ENCODE measurements around the gene CR1.
"Not testable (repeated sequence)": the region's sequence is repeated elsewhere in the genome, so short reads cannot be mapped to it uniquely, and the experiment has no call there.

Gene CR1

GRCh38 chr1:207644852-207645634 lies 149.1 kb downstream of the CR1 start, which contains the start of gene CR1L:
Gene CR1L (plus strand): TSS chr1:207645133. CDS start chr1:207645234, 101 bp downstream.
- peak; percentile 82 for DNase-seq (ENCODE audit: low spot score)

GRCh38 chr1:207645635-207646081 lies 149.7 kb downstream of the CR1 start:
- no peak for DNase-seq (ENCODE audit: low spot score)

DNA sequence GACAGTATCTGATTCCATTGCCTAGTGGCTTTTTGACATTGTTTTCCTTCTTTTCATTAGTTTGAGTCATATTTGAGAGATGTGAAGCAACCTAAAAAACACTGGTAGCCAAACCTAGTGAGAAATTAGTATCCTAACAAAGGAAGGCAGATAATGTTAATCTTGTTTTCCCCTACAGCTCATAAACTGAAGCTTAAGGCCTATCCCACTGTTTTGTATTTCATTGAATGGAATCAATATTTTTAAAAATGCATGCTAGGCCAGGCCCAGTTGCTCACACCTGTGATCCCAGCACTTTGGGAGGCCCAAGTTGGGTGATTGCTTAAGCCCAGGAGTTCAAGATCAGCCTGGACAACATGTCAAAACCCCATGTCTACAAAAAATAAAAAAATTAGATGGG lies 150.2 kb downstream of the CR1 start:
- no peak for DNase-seq (ENCODE audit: low spot score)

GRCh38 chr1:207646944-207647579 lies 151.1 kb downstream of the CR1 start:
- DNase-seq (ENCODE audit: low spot score) = no peak

DNA sequence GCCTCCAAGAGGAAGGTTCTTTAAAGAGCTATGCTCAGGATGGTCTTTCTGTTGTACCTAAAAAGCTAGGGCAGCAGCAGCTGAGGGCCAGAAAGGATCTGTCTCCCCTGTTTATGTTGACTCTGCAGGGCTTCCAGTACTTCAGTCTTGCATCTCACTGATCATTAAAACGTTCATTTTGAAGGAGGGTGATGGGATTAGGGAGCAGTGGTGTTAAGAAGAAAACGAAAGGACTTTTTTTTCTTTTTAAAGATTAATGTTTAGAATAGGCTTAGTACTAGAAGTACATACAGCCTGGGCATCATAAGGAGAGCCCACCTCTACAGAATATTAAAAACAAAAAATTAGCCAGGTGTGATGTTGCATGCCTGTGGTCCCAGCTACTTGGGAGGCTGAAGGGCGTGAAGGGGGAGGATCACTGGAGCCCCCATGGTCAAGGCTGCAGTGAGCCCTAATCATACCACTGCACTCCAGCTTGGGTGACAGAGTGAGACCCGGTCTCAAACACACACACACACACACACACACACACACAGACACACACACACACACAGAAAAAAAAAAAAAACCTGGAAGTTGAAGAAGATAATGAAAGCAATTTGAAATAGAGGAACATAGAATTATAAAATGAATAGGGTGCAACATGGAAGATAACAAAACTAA lies 151.8 kb downstream of the CR1 start:
- DNase-seq (ENCODE audit: low spot score) = no peak

DNA sequence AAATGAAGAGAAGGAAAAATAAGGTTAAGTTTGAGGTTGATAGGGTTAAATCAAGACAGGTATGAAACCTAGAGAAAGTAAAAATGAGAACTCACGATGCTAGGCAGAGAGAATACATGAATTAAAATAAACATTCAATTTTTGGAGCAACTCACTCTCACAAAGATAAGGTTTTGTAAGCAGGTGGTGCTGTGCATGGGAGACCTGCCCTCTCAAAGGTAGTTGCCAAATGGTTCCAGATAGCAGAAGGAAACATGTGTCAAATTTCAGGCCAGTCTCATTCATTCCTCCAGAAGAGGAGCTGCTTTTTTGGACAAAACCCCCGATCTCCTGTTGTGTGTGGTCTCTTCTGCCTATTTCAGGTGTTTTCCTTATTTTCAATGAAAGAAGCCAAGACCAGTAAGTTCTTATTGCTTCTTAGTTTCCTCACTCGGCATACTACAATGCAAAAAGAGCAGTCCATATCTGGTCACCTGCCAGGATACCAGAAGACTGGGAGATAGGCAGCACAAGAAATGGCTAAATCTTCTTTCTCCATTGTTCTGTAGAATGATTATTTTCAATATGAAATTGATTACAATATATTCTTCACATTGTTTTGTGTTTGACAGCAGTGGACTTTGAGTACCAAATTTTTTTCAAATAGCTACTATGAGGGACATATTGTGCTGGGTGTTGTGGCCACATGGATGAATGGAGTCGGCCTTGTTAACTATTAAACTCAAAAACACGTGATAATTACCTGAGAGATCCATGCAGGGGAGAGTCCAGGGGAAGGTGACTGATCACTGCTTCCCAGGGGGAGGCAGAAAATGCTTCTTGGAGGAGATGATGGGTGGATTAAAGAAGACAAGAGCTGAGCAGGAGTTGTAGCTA lies 152.6 kb downstream of the CR1 start:
- no peak for DNase-seq (ENCODE audit: low spot score)

DNA sequence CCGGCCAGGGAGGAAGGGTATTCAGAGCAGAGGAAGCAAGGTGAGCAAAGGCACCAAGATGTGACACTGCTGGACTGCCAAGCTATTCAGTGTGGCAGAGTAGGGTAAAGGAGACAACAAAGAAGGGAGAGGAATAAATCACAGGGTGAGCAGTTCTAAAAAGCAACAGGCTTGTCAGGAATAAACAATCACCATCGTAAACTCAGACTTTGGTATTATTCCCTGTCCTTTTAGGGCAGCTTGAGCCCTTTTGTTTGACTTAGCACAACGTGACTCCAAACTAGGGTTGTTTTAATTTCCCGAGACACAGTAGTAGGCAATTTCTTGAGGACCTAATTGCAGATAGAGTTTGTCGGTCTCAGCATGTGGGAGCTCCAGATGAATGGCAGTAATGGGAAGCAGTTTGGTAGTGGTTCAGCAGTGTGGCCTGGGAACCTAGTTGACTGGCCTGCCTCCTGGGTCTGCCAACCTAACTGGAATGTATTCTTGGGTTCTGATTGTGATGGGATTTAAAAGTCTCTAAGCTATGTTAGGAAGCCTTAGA lies 153.3 kb downstream of the CR1 start:
- no peak for DNase-seq (ENCODE audit: low spot score)

GRCh38 chr1:207649865-207650580 lies 154.1 kb downstream of the CR1 start:
- no peak for DNase-seq (ENCODE audit: low spot score)

DNA sequence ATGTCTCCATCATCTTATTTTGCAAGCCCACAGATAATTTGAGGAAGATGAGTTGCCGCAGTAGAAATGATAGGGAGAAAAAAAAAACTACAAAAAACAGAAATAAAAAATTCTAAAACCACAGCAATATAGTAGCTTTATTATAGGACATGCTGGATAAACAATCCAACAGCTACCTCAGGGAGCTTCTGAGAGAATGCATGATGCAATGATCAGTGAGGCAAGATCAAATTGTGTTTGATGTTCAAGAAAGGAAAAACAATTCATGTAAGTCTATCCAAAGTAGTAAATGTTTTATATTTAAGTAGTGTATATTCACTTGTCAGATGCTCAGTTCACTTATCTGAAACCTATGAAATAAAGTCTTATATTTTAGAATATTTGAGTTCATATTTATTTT lies 155.6 kb downstream of the CR1 start:
- no peak for DNase-seq (ENCODE audit: low spot score)

GRCh38 chr1:207654320-207654719 lies 158.4 kb downstream of the CR1 start:
- no peak for DNase-seq (ENCODE audit: low spot score)

DNA sequence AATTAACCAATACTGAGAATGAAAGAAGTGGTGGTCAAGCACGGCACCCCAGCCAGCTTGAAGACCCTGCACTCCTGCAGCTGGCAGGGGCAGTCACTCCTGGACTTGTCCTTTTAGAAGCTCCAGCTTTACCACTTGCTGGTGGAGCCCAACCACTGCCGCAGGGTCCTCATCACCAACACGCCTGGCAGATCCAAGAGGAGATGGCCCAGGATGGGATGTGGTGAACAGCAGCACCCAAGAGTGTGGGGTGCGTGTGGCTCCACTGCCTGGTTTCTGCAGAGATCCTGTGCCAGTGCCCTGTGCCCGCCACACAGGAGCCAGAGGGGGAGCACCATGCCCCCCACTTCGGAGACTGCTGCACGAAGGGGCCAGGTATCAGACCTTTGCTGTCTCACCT lies 162.5 kb downstream of the CR1 start:
- DNase-seq (ENCODE audit: low spot score) = no peak

DNA sequence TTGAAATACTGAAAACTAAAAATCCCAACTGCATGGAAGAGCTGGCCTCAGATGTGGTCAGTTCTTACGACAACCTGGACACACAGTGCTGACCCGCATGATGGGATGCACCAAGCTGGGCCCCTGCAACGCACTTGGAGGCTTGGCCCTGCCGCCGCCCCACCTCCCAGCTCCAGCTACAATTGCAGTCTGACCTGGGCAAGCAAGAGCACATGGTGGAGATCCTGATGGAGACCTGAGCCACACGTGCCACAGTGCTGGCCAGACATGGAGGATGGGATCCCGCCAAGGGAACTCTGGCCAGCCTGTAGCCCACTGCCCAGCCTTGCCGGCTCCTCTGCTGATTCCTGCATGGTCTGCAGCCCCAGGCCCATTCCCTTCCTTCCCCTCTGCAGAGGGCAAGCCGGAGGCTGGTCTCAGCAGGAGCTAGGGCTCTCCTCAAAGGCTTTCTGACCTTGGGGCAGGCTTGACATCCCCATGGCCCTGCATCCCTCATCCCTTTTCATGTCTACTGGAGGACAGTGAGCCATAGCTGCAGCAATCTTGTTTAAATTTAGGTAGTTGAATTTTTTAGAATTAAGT lies 163.0 kb downstream of the CR1 start:
- DNase-seq (ENCODE audit: low spot score) = no peak

DNA sequence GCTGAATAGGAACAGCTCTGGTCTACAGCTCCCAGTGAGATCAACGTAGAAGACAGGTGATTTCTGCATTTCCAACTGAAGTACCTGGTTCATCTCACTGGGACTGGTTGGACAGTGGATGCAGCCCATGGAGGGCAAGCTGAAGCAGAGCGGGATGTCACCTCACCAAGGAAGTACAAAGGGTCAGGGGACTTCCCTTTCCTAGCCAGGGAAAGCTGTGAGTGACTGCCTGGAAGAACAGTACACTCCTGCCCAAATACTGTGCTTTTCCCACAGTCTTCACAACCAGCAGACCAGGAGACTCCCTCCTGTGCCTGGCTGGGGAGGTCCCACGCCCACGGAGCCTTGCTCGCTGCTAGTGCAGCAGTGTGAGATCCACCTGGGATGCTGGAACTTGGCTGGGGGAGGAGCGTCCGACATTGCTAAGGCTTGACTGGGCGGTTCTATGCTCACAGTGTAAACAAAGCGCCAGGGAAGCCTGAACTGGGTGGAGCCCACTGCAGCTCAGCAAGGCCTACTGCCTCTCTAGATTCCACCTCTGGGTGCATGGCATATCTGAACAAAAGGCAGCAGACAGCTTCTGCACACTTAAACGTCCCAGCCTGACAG lies 163.7 kb downstream of the CR1 start:
- no peak for DNase-seq (ENCODE audit: low spot score)

DNA sequence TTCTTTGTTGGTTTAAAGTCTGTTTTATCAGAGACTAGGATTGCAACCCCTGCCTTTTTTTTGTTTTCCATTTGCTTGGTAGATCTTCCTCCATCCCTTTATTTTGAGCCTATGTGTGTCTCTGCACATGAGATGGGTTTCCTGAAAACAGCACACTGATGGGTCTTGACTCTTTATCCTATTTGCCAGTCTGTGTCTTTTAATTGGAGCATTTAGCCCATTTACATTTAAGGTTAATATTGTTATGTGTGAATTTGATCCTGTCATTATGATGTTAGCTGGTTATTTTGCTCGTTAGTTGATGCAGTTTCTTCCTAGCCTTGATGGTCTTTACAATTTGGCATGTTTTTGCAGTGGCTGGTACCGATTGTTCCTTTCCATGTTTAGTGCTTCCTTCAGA lies 165.5 kb downstream of the CR1 start:
- not testable (repeated sequence) for DNase-seq (ENCODE audit: low spot score)

DNA sequence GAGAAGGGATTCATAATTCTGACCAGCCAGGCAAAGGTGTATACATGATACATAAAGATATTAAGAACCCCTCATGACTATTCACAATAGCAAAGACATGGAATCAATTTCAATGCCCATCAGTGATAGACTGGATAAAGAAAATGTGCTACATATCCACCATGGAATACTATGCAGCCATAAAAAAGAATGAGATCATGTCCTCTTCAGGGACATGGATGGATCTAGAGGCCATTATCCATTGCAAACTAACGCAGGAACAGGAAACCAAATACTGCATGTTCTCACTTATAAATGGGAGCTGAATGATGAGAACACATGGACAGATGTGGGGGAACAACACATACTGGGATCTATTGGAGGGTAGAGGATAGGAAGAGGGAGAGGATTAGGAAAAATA lies 170.4 kb downstream of the CR1 start:
- no peak for DNase-seq (ENCODE audit: low spot score)

GRCh38 chr1:207669528-207670009 lies 173.6 kb downstream of the CR1 start:
- DNase-seq (ENCODE audit: low spot score) = no peak

DNA sequence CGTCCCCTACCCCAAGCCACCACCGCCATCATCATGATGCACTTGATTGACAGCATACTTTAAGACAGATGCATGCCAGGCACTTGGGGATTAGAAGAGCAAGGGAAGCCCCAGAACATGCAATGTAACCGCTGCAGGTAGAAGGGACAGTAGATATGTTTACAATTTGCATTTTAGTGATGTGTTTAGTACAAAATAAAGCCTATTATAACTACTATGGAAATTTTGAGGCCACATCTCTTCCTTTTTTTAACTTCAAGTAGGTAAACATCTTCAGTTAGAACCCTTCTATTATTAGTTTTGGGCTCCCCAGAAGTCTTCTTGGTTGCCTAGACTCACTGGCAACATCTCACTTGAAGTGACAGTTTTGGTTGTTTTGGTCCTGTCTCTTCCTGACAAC lies 174.2 kb downstream of the CR1 start:
- no peak for DNase-seq (ENCODE audit: low spot score)

DNA sequence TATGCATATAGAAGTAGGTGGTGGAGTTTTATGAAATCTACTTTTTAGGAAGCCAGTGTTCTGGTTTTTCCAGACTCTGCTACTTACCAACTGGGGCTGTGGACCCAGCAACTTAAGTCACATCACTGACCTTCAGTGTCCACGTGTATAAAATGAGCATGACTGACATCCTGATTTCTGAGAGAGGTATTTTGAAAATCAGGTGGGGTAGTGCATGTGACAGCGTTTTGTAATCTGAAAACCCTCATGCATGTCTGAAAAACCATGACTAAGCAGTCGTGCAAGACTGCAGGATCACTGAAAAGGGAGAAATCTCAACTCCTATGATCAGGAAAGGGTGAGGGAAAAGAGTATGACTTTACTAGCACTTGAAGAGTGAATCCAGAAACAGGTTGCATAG lies 175.0 kb downstream of the CR1 start:
- no peak for DNase-seq (ENCODE audit: low spot score)

GRCh38 chr1:207672522-207673130 lies 176.7 kb downstream of the CR1 start:
- peak; percentile 35 for DNase-seq (ENCODE audit: low spot score)

GRCh38 chr1:207673399-207673798 lies 177.4 kb downstream of the CR1 start:
- no peak for DNase-seq (ENCODE audit: low spot score)
